OCI-LY3 (cell line): ENCODE measurements around the gene CAMK2D.
"Not testable (repeated sequence)": the region's sequence is repeated elsewhere in the genome, so short reads cannot be mapped to it uniquely, and the experiment has no call there.

ENCODE experiments used
- H2AFZ ChIP-seq: fragments of 200-600, 300-600 bp; shearing (Covaris generic); 2 replicates; pipeline ENCODE4 v1.6.0; 2014; ENCODE audit warnings: antibody characterized with exemption, low read depth, low read length
- H3K27ac ChIP-seq: fragments of 200-600, 300-600 bp; sonication (generic); 2 replicates; pipeline ENCODE4 v1.5.1; 2014; ENCODE audit warnings: mild to moderate bottlenecking, low read length, moderate library complexity, mixed read lengths
- H3K27me3 ChIP-seq: fragments of 200-600, 300-600 bp; sonication (generic); 2 replicates; pipeline ENCODE4 v1.6.1; 2014; ENCODE audit warnings: low read depth, low read length, mixed read lengths
- H3K36me3 ChIP-seq: fragments of 200-600, 300-600 bp; sonication (generic); replicated peaks from 2 replicates; pipeline ENCODE3; 2014; ENCODE audit warnings: low read depth, low read length, mixed read lengths
- H3K4me1 ChIP-seq: fragments of 300-600, 200-600 bp; sonication (generic); 2 replicates; pipeline ENCODE4 v1.6.1; 2014; ENCODE audit warnings: low read length, mixed read lengths
- H3K4me2 ChIP-seq: fragments of 200-600, 300-600 bp; sonication (generic); 2 replicates; pipeline ENCODE4 v1.6.1; 2014; ENCODE audit warnings: low read length, mixed read lengths
- H3K4me3 ChIP-seq: fragments of 300-600, 200-600 bp; sonication (generic); 2 replicates; pipeline ENCODE4 v1.5.1; 2014; ENCODE audit warnings: antibody characterized with exemption, mild to moderate bottlenecking, low read length, moderate library complexity
- H3K79me2 ChIP-seq: fragments of 300-600, 200-600 bp; shearing (Covaris generic); 2 replicates; pipeline ENCODE4 v1.6.1; 2014; ENCODE audit warnings: mild to moderate bottlenecking, low read length, mixed read lengths
- H3K9ac ChIP-seq: fragments of 300-600, 200-600 bp; shearing (Covaris generic); 2 replicates; pipeline ENCODE4 v1.6.0; 2014; ENCODE audit warnings: mild to moderate bottlenecking, low read length, moderate library complexity
- H3K9me3 ChIP-seq: fragments of 200-600, 300-600 bp; shearing (Covaris generic); 2 replicates; pipeline ENCODE4 v1.6.1; 2014; ENCODE audit warnings: low read length, mixed read lengths; ENCODE audit not compliant: insufficient read depth
- H4K20me1 ChIP-seq: fragments of 200-600, 300-600 bp; sonication (generic); 2 replicates; pipeline ENCODE4 v1.6.1; 2016; ENCODE audit warnings: low read length, mixed read lengths; ENCODE audit not compliant: insufficient read depth
- EZH2phosphoT487 ChIP-seq: fragments of 200-600 bp; shearing (Covaris generic); IDR thresholded peaks from 2 replicates; pipeline ENCODE4 v1.6.1; 2018; ENCODE audit warnings: antibody characterized with exemption, mixed run types, low read depth
- TF ChIP-seq, protein P1 (sequence below): fragments of 200-600, 300-600 bp; sonication (generic); IDR thresholded peaks from 2 replicates; pipeline ENCODE4 v1.5.1; 2014; ENCODE audit warnings: antibody characterized with exemption, low read length, low read depth

The CAMK2D gene

DNA sequence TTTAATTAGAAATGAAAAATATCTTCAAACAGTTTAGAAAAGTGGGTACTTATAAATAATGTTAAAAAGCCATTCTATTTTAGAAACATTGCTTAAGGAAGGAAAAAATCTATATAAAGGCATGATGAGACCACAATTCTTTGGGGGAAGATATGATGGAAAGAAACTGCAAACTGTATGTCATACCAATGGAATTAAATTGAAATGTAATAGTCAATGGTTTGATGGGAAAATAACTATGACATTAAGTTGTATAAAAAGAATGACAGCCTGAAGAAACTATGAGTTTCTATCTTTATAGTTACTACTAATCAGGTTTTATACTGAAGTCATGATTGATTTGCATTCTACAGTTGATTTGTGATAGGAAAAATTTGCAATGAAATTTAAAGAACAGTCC, 40.3 kb upstream of the CAMK2D start:
- no peak overlapping the region for H3K9ac ChIP-seq
- no peak overlapping the region for H3K4me3 ChIP-seq
- no peaks in the 10 kb centered on the region for H3K79me2 ChIP-seq
- H3K4me2 ChIP-seq = no peak overlapping the region
- no peaks in the 10 kb centered on the region for H3K27me3 ChIP-seq
- H3K36me3 ChIP-seq = no peaks in the 10 kb centered on the region
- no peaks in the 10 kb centered on the region for H4K20me1 ChIP-seq
- H2AFZ ChIP-seq = no peak overlapping the region
- no peak for TF ChIP-seq EZH2phosphoT487
- TF ChIP-seq, protein P1, sequence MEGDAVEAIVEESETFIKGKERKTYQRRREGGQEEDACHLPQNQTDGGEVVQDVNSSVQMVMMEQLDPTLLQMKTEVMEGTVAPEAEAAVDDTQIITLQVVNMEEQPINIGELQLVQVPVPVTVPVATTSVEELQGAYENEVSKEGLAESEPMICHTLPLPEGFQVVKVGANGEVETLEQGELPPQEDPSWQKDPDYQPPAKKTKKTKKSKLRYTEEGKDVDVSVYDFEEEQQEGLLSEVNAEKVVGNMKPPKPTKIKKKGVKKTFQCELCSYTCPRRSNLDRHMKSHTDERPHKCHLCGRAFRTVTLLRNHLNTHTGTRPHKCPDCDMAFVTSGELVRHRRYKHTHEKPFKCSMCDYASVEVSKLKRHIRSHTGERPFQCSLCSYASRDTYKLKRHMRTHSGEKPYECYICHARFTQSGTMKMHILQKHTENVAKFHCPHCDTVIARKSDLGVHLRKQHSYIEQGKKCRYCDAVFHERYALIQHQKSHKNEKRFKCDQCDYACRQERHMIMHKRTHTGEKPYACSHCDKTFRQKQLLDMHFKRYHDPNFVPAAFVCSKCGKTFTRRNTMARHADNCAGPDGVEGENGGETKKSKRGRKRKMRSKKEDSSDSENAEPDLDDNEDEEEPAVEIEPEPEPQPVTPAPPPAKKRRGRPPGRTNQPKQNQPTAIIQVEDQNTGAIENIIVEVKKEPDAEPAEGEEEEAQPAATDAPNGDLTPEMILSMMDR = no peak
- no peaks in the 10 kb centered on the region for H3K4me1 ChIP-seq
- H3K9me3 ChIP-seq = peaks cover 3% of the 10 kb centered on the region; the same call in 1 of the 2 replicates
- no peak overlapping the region for H3K27ac ChIP-seq

DNA sequence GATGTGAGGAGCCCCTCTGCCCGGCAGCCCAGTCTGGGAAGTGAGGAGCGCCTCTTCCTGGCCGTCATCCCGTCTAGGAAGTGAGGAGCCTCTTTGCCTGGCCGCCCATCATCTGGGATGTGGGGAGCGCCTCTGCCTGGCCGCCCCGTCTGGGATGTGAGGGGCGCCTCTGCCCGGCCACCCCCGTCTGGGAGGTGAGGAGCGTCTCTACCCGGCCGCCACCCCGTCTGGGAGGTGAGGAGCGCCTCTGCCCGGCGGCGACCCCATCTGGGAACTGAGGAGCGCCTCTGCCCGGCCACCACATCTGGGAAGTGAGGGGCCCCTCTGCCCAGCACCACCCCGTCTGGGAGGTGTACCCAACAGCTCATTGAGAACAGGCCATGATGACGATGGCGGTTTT, 34.8 kb upstream of the CAMK2D start:
- H3K9me3 ChIP-seq, H3K79me2 ChIP-seq, H3K36me3 ChIP-seq, H3K4me1 ChIP-seq, H2AFZ ChIP-seq, H3K9ac ChIP-seq, H3K27me3 ChIP-seq, H4K20me1 ChIP-seq, H3K27ac ChIP-seq, H3K4me3 ChIP-seq, H3K4me2 ChIP-seq: not testable (repeated sequence)

DNA sequence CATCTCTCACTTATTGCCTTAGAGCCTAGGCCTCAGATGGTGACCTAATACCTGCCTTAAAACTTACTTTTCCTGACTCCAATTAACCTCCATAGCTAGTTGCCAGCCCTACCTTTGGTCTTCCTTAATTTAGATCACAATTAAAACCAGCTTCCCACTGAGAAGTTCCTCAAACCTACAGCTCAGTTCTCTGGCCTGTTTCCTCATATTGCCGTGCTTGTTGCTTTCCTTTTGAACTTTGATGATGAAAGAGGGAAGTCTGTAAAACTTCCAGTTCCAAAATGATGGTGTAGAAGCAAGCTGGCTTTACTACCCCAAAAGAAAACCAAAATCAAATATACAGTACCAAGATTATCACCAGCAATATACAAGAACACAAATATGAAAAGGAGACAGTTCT, 28.9 kb upstream of the CAMK2D start:
- Histone ChIP-seq H3K4me1 (peaks cover 19% of the 10 kb centered on the region), H3K9me3 (0 out of 2 replicates have a peak, but pooled peaks cover 9% of the 10 kb centered on the region), H3K9ac (no peak overlapping the region), H2AFZ (no peak overlapping the region), H4K20me1 (no peaks in the 10 kb centered on the region), H3K27ac (no peak overlapping the region), H3K27me3 (peaks cover 3% of the 10 kb centered on the region; the same call in 1 of the 2 replicates), H3K36me3 (no peaks in the 10 kb centered on the region), H3K4me2 (peak overlapping the region; percentile 29), H3K4me3 (no peak overlapping the region), H3K79me2 (no peaks in the 10 kb centered on the region)
- TF ChIP-seq, protein P1 = no peak
- TF ChIP-seq EZH2phosphoT487 = no peak

DNA sequence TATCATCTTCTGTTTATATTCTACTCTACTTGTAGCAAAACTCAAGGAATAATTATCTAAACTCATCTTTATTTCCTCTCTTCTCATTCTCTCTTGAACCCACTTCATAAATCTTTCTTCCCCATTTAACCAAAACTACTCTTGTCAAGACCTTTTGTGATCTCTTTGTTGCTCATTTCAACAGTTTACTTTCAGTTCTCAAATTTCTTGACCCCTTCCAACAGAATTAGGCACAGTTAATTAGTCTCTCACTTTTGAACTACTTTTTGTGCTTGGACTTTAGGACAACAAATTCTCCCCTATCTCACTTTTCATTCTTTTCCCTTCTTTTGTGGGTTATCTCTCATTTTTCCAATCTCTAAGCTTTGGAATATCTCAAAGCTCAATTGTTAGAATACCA, 27.4 kb upstream of the CAMK2D start:
- Histone ChIP-seq H3K4me1 (peaks cover 19% of the 10 kb centered on the region), H3K4me3 (no peak overlapping the region), H3K36me3 (no peaks in the 10 kb centered on the region), H3K27ac (no peak overlapping the region), H3K27me3 (peaks cover 3% of the 10 kb centered on the region; the same call in 1 of the 2 replicates), H3K79me2 (no peaks in the 10 kb centered on the region), H3K9me3 (0 out of 2 replicates have a peak, but pooled peaks cover 9% of the 10 kb centered on the region), H4K20me1 (no peaks in the 10 kb centered on the region), H3K9ac (no peak overlapping the region), H2AFZ (no peak overlapping the region), H3K4me2 (peak overlapping the region; percentile 20; the same call in 1 of the 2 replicates)
- TF ChIP-seq, protein P1 = no peak
- TF ChIP-seq EZH2phosphoT487 = no peak

DNA sequence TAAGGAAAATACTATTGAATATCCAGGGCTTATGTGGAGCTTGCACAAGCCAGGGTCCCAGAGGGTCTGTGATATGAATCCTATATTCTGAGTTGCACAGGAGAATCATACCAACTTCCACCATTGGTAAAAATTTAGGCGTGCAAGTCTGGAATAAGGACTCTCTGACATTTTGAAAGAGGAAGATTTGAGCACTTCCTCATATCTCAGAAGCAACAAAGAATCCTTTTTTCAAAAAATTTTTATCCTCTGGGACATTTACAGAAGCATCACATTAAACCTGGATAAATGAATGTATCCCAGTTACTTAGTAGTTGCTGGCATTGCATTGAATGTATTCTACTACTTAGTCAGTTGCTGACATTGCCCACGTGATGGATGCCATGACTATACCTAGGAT, 24.2 kb upstream of the CAMK2D start:
- Histone ChIP-seq H3K4me2 (no peak overlapping the region), H2AFZ (no peak overlapping the region), H3K36me3 (no peaks in the 10 kb centered on the region), H4K20me1 (no peaks in the 10 kb centered on the region), H3K27me3 (peaks cover 11% of the 10 kb centered on the region; the same call in 1 of the 2 replicates), H3K4me1 (peaks cover 17% of the 10 kb centered on the region), H3K9ac (no peak overlapping the region), H3K4me3 (no peak overlapping the region), H3K79me2 (no peaks in the 10 kb centered on the region), H3K9me3 (no peaks in the 10 kb centered on the region), H3K27ac (no peak overlapping the region)
- TF ChIP-seq EZH2phosphoT487 = no peak
- TF ChIP-seq, protein P1 = no peak
